ENCODE data around the gene SERPINB3.
"Not testable (repeated sequence)": the region's sequence is repeated elsewhere in the genome, so short reads cannot be mapped to it uniquely, and the experiment has no call there.

Gene SERPINB3

GRCh38 chr18:63683890-63684289 is 22.2 kb upstream of the SERPINB3 start:
- Histone ChIP-seq H3K36me3 (ENCODE audit: control insufficient read depth in 2 of 2, insufficient read depth in 2 of 2, low read length in 2 of 2) (no peaks in the 10 kb centered on the region), H3K9me3 (ENCODE audit: control insufficient read depth in 2 of 2, low read length in 2 of 2) (no peaks in the 10 kb centered on the region), H3K27me3 (ENCODE audit: control insufficient read depth in 2 of 2, insufficient read depth in 2 of 2, low read length in 2 of 2) (no peaks in the 10 kb centered on the region), H3K27ac (ENCODE audit: low read depth in 2 of 2, low read length in 2 of 2) (no peak overlapping the region), H3K4me3 (ENCODE audit: low read length in 2 of 2) (no peak overlapping the region), H3K4me1 (ENCODE audit: control insufficient read depth in 2 of 2, insufficient read depth in 2 of 2, low read length in 2 of 2) (no peaks in the 10 kb centered on the region), H3K9ac (ENCODE audit: low read depth in 1 of 2, low read length in 2 of 2) (no peak overlapping the region)

DNA sequence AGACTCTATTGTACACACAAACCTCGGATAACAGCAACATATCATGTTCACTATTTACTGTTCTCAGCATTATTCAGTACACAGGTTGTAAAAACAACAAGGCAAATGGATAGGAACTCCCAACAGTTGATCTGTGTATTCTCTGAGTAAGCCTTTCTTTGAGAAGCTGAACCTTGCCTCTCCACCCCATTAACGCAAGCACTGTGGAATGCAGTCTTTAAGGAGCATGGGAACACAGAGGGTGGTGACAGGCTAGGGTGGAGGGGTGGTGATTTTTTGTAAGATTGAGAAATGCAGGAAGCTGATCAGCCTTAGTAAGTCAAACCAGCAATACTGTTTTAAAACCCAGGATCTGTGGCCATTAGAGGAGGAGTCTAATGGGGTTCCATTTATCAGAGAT is 21.5 kb upstream of the SERPINB3 start:
- H3K9ac ChIP-seq (ENCODE audit: low read depth in 1 of 2, low read length in 2 of 2) = no peak overlapping the region
- no peaks in the 10 kb centered on the region for H3K4me1 ChIP-seq (ENCODE audit: control insufficient read depth in 2 of 2, insufficient read depth in 2 of 2, low read length in 2 of 2)
- H3K36me3 ChIP-seq (ENCODE audit: control insufficient read depth in 2 of 2, insufficient read depth in 2 of 2, low read length in 2 of 2) = no peaks in the 10 kb centered on the region
- no peak overlapping the region for H3K27ac ChIP-seq (ENCODE audit: low read depth in 2 of 2, low read length in 2 of 2)
- H3K27me3 ChIP-seq (ENCODE audit: control insufficient read depth in 2 of 2, insufficient read depth in 2 of 2, low read length in 2 of 2) = no peaks in the 10 kb centered on the region
- no peaks in the 10 kb centered on the region for H3K9me3 ChIP-seq (ENCODE audit: control insufficient read depth in 2 of 2, low read length in 2 of 2)
- no peak overlapping the region for H3K4me3 ChIP-seq (ENCODE audit: low read length in 2 of 2)

GRCh38 chr18:63681449-63682340 is 20.0 kb upstream of the SERPINB3 start:
- no peak overlapping the region for H3K4me3 ChIP-seq (ENCODE audit: low read length in 2 of 2)
- no peaks in the 10 kb centered on the region for H3K9me3 ChIP-seq (ENCODE audit: control insufficient read depth in 2 of 2, low read length in 2 of 2)
- H3K27me3 ChIP-seq (ENCODE audit: control insufficient read depth in 2 of 2, insufficient read depth in 2 of 2, low read length in 2 of 2) = no peaks in the 10 kb centered on the region
- no peak overlapping the region for H3K27ac ChIP-seq (ENCODE audit: low read depth in 2 of 2, low read length in 2 of 2)
- no peaks in the 10 kb centered on the region for H3K36me3 ChIP-seq (ENCODE audit: control insufficient read depth in 2 of 2, insufficient read depth in 2 of 2, low read length in 2 of 2)
- no peak overlapping the region for H3K9ac ChIP-seq (ENCODE audit: low read depth in 1 of 2, low read length in 2 of 2)
- no peaks in the 10 kb centered on the region for H3K4me1 ChIP-seq (ENCODE audit: control insufficient read depth in 2 of 2, insufficient read depth in 2 of 2, low read length in 2 of 2)

- Histone ChIP-seq H3K4me1 (ENCODE audit: control insufficient read depth in 2 of 2, insufficient read depth in 2 of 2, low read length in 2 of 2) (no peaks in the 10 kb centered on the region), H3K4me3 (ENCODE audit: low read length in 2 of 2) (no peak overlapping the region), H3K9me3 (ENCODE audit: control insufficient read depth in 2 of 2, low read length in 2 of 2) (no peaks in the 10 kb centered on the region), H3K36me3 (ENCODE audit: control insufficient read depth in 2 of 2, insufficient read depth in 2 of 2, low read length in 2 of 2) (no peaks in the 10 kb centered on the region), H3K27ac (ENCODE audit: low read depth in 2 of 2, low read length in 2 of 2) (no peak overlapping the region), H3K9ac (ENCODE audit: low read depth in 1 of 2, low read length in 2 of 2) (no peak overlapping the region), H3K27me3 (ENCODE audit: control insufficient read depth in 2 of 2, insufficient read depth in 2 of 2, low read length in 2 of 2) (no peaks in the 10 kb centered on the region)
Observed at GRCh38 chr18:63679820-63680606, 18.3 kb upstream of the SERPINB3 start.

DNA sequence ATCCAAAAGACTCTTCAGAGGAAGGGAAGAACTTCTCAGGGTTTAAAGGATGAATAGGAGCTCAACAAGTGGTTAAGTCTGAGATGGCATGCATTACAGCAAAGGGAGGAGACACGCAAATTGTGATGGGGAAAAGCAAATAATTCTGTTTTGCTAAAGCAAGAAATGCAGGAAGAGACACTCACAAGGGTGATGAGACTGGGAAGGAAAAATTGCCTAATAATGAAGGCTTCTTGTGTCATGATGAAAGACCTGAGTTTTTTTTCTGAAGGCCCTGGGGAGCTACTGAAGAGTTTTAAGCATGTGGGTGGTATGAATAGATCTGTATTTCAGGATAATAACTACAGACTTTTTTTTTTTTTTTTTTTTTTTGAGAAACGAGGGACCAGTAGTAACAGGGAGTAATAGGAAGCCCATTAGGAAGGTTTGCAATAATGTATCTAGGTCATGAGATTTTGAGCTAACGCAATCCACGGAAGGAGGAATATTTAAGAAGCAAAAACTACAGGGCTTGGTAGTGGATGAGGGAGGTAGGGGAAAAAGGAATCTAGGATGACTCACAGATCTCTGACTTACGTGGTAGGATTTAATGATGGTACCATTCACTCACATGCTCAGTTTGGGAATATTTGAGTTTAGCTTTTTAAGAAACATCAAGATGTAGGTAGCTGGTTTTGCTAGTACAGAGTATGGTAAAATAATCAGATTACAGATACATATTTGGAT is 16.0 kb upstream of the SERPINB3 start:
- Histone ChIP-seq H3K9me3 (ENCODE audit: control insufficient read depth in 2 of 2, low read length in 2 of 2) (no peaks in the 10 kb centered on the region), H3K9ac (ENCODE audit: low read depth in 1 of 2, low read length in 2 of 2) (no peak overlapping the region), H3K36me3 (ENCODE audit: control insufficient read depth in 2 of 2, insufficient read depth in 2 of 2, low read length in 2 of 2) (no peaks in the 10 kb centered on the region), H3K27me3 (ENCODE audit: control insufficient read depth in 2 of 2, insufficient read depth in 2 of 2, low read length in 2 of 2) (no peaks in the 10 kb centered on the region), H3K4me1 (ENCODE audit: control insufficient read depth in 2 of 2, insufficient read depth in 2 of 2, low read length in 2 of 2) (no peaks in the 10 kb centered on the region), H3K27ac (ENCODE audit: low read depth in 2 of 2, low read length in 2 of 2) (no peak overlapping the region), H3K4me3 (ENCODE audit: low read length in 2 of 2) (no peak overlapping the region)

DNA sequence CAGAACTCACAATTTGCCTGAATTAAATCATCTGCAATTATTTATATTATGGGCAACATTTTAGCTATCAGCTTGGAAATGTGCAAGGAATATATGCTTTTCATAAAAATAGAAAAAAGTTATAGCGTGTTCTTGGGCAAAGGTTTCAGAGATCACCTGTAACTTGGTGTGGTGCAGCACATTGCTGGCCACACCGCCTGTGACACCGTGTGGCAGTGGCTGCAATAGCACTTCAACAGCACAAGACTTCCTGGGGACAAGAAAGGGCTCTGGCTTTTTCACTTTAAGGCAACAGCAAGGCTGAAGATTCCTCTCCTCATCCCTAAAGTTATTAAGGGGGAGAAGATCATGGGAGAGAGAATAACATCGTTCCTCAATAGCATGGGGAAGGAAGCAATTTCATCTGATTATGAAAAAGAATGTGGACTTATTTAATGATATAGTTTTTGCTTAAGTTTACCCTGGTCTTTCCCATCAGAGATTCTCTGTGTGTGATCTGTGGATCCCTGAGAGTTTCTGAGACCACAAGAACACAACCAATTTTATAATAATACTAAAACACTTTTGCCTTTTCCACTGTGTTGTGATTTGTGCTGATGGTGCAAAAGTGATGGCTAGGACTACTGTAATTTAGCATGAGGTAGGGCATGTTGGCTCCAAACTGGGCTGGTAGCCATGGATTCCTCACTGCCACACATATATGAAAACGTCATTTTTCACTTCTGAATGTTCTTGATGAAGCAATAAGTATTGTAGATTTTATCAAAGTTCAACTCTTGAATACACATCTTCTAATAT is 15.0 kb upstream of the SERPINB3 start:
- H3K4me3 ChIP-seq (ENCODE audit: low read length in 2 of 2) = no peak overlapping the region
- H3K4me1 ChIP-seq (ENCODE audit: control insufficient read depth in 2 of 2, insufficient read depth in 2 of 2, low read length in 2 of 2) = no peaks in the 10 kb centered on the region
- no peaks in the 10 kb centered on the region for H3K9me3 ChIP-seq (ENCODE audit: control insufficient read depth in 2 of 2, low read length in 2 of 2)
- no peak overlapping the region for H3K9ac ChIP-seq (ENCODE audit: low read depth in 1 of 2, low read length in 2 of 2)
- no peaks in the 10 kb centered on the region for H3K27me3 ChIP-seq (ENCODE audit: control insufficient read depth in 2 of 2, insufficient read depth in 2 of 2, low read length in 2 of 2)
- no peak overlapping the region for H3K27ac ChIP-seq (ENCODE audit: low read depth in 2 of 2, low read length in 2 of 2)
- H3K36me3 ChIP-seq (ENCODE audit: control insufficient read depth in 2 of 2, insufficient read depth in 2 of 2, low read length in 2 of 2) = no peaks in the 10 kb centered on the region

- Histone ChIP-seq H3K4me1 (ENCODE audit: control insufficient read depth in 2 of 2, insufficient read depth in 2 of 2, low read length in 2 of 2) (no peaks in the 10 kb centered on the region), H3K4me3 (ENCODE audit: low read length in 2 of 2) (no peak overlapping the region), H3K9ac (ENCODE audit: low read depth in 1 of 2, low read length in 2 of 2) (no peak overlapping the region), H3K36me3 (ENCODE audit: control insufficient read depth in 2 of 2, insufficient read depth in 2 of 2, low read length in 2 of 2) (no peaks in the 10 kb centered on the region), H3K9me3 (ENCODE audit: control insufficient read depth in 2 of 2, low read length in 2 of 2) (no peaks in the 10 kb centered on the region), H3K27me3 (ENCODE audit: control insufficient read depth in 2 of 2, insufficient read depth in 2 of 2, low read length in 2 of 2) (no peaks in the 10 kb centered on the region), H3K27ac (ENCODE audit: low read depth in 2 of 2, low read length in 2 of 2) (no peak overlapping the region)
Observed at GRCh38 chr18:63664571-63664970, 2.9 kb upstream of the SERPINB3 start.

DNA sequence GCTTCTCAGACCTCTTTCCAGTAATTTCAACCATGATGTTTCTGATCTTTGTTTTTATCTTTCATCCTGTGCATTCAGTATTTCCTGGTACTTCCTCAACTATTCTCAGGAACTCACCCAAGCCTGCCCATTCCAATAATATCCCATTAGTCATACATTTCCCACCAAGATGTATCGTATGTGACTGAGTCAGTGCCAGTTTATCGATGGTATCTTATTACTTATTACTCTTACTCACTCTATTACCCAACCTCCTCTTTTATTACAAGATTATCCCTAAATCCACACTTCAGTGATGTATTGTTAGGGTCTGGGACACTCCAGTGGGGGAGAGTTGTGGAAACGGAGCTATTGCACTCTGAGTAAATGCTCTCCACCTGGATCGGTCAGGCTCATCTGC is 2.8 kb downstream of the SERPINB3 start:
- H3K4me3 ChIP-seq (ENCODE audit: low read length in 2 of 2); H3K9me3 ChIP-seq (ENCODE audit: control insufficient read depth in 2 of 2, low read length in 2 of 2); H3K9ac ChIP-seq (ENCODE audit: low read depth in 1 of 2, low read length in 2 of 2); H3K27me3 ChIP-seq (ENCODE audit: control insufficient read depth in 2 of 2, insufficient read depth in 2 of 2, low read length in 2 of 2); H3K27ac ChIP-seq (ENCODE audit: low read depth in 2 of 2, low read length in 2 of 2); H3K4me1 ChIP-seq (ENCODE audit: control insufficient read depth in 2 of 2, insufficient read depth in 2 of 2, low read length in 2 of 2); H3K36me3 ChIP-seq (ENCODE audit: control insufficient read depth in 2 of 2, insufficient read depth in 2 of 2, low read length in 2 of 2): not testable (repeated sequence)

DNA sequence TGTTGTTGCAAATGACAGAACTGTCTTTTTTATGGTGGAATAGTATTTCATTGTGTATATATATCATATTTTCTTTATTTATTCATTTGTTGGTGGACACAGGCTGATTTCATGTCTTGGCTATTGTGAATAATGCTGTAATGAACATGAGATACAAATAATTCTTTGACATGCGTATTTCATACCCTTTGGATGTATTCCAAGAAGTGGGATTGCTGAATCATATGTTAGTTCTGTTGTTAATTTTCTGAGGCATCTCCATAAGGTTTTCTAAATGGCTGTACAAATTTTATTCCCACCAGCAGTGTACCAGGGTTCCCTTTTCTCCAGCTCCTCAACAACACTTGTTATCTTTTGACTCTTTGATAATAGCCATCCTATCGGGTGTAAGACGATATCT is 11.4 kb downstream of the SERPINB3 start:
- not testable (repeated sequence) for H3K4me1 ChIP-seq (ENCODE audit: control insufficient read depth in 2 of 2, insufficient read depth in 2 of 2, low read length in 2 of 2); H3K9ac ChIP-seq (ENCODE audit: low read depth in 1 of 2, low read length in 2 of 2); H3K4me3 ChIP-seq (ENCODE audit: low read length in 2 of 2); H3K9me3 ChIP-seq (ENCODE audit: control insufficient read depth in 2 of 2, low read length in 2 of 2); H3K27ac ChIP-seq (ENCODE audit: low read depth in 2 of 2, low read length in 2 of 2); H3K36me3 ChIP-seq (ENCODE audit: control insufficient read depth in 2 of 2, insufficient read depth in 2 of 2, low read length in 2 of 2); H3K27me3 ChIP-seq (ENCODE audit: control insufficient read depth in 2 of 2, insufficient read depth in 2 of 2, low read length in 2 of 2)
